DLD1 (cell line): ENCODE measurements around the gene AGO3.
"Not testable (repeated sequence)": the region's sequence is repeated elsewhere in the genome, so short reads cannot be mapped to it uniquely, and the experiment has no call there.

ENCODE experiments used
- in situ Hi-C: cut with HindIII; loops from 2 replicates; pipeline ENCODE4 v1.10.0; 2017; ENCODE audit warnings: low sequenced_read_pairs

Gene AGO3

GRCh38 chr1:35930593-35931445, at the start of gene AGO3:
AGO3 (plus strand) TSS chr1:35931105; CDS start chr1:35931427, 322 bp downstream.
- in situ Hi-C loops = no loop called here

GRCh38 chr1:35881850-35882273, 49.0 kb upstream of the AGO3 start:
- in situ Hi-C loops = no loop called here

- in situ Hi-C loops = no loop called here
Measured at GRCh38 chr1:35882586-35882944, 48.3 kb upstream of the AGO3 start.

GRCh38 chr1:35882945-35883634, 47.8 kb upstream of the AGO3 start, which contains the start of gene AGO1:
AGO1 (plus strand) TSS chr1:35883209; CDS start chr1:35883422, 213 bp downstream.
- in situ Hi-C loops = no loop called here

- in situ Hi-C loops = no loop called here
Measured at GRCh38 chr1:35883635-35884101, 47.2 kb upstream of the AGO3 start.

- in situ Hi-C loops = no loop called here
Measured at GRCh38 chr1:35884934-35885333, 46.0 kb upstream of the AGO3 start.

GRCh38 chr1:35885961-35886558, 44.8 kb upstream of the AGO3 start:
- in situ Hi-C loops = no loop called here

GRCh38 chr1:35886577-35887431, 44.1 kb upstream of the AGO3 start:
- in situ Hi-C loops = no loop called here

GRCh38 chr1:35887508-35887907, 43.4 kb upstream of the AGO3 start:
- in situ Hi-C loops = no loop called here

GRCh38 chr1:35888255-35888654, 42.6 kb upstream of the AGO3 start:
- in situ Hi-C loops = no loop called here

GRCh38 chr1:35888981-35889380, 41.9 kb upstream of the AGO3 start:
- in situ Hi-C loops = not testable (repeated sequence)

GRCh38 chr1:35893051-35893879, 37.6 kb upstream of the AGO3 start:
- in situ Hi-C loops = no loop called here

- in situ Hi-C loops = no loop called here
Measured at GRCh38 chr1:35894183-35894582, 36.7 kb upstream of the AGO3 start.

- in situ Hi-C loops = no loop called here
Measured at GRCh38 chr1:35894656-35895055, 36.2 kb upstream of the AGO3 start.

- in situ Hi-C loops = no loop called here
Measured at GRCh38 chr1:35899941-35900340, 31.0 kb upstream of the AGO3 start.

- in situ Hi-C loops = no loop called here
Measured at GRCh38 chr1:35901235-35901634, 29.7 kb upstream of the AGO3 start.

- in situ Hi-C loops = no loop called here
Measured at GRCh38 chr1:35902671-35903070, 28.2 kb upstream of the AGO3 start.

GRCh38 chr1:35914717-35915116, 16.2 kb upstream of the AGO3 start:
- in situ Hi-C loops = no loop called here

GRCh38 chr1:35915693-35916092, 15.2 kb upstream of the AGO3 start:
- in situ Hi-C loops = no loop called here

- in situ Hi-C loops = no loop called here
Measured at GRCh38 chr1:35923791-35924221, 7.1 kb upstream of the AGO3 start.
